ENCODE data around the gene ZNF639. TPM values are rescaled to one million over a fixed set of nuclear protein-coding genes. Genes with fewer than 3 reads are reported as not detected.
"Not testable (repeated sequence)": the region's sequence is repeated elsewhere in the genome, so short reads cannot be mapped to it uniquely, and the experiment has no call there.

The ZNF639 gene, protein sequence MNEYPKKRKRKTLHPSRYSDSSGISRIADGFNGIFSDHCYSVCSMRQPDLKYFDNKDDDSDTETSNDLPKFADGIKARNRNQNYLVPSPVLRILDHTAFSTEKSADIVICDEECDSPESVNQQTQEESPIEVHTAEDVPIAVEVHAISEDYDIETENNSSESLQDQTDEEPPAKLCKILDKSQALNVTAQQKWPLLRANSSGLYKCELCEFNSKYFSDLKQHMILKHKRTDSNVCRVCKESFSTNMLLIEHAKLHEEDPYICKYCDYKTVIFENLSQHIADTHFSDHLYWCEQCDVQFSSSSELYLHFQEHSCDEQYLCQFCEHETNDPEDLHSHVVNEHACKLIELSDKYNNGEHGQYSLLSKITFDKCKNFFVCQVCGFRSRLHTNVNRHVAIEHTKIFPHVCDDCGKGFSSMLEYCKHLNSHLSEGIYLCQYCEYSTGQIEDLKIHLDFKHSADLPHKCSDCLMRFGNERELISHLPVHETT
- total RNA-seq (10 to 100 TPM; 18.0 to 66.1 (median 37.3) TPM), polyA plus RNA-seq (10 to 100 TPM; 15.7 to 29.2 (median 17.1) TPM)
- long read RNA-seq, donor 1, partial matches to known transcripts: 0 of 5 reads
- long read RNA-seq, donor 1, other reads (novel, unspliced or antisense): 0 of 5 reads
- long read RNA-seq, donor 2, partial matches to known transcripts: 0 of 5 reads
- long read RNA-seq, donor 2, other reads (novel, unspliced or antisense): 0 of 5 reads
- long read RNA-seq, donor 3, partial matches to known transcripts: 6 of 10 reads
- long read RNA-seq, donor 3, other reads (novel, unspliced or antisense): 0 of 10 reads
- long read RNA-seq, donor 4, partial matches to known transcripts: 0 of 1 reads
- long read RNA-seq, donor 4, other reads (novel, unspliced or antisense): 0 of 1 reads
- long read RNA-seq, donor 5, transcript ZNF639-207 (7 exons, 1,228 nt): major isoform, 6 of 10 reads
- long read RNA-seq, donor 5, partial matches to known transcripts: 0 of 10 reads
- long read RNA-seq, donor 5, other reads (novel, unspliced or antisense): 0 of 10 reads
- long read RNA-seq, donor 6: 0 reads
- long read RNA-seq, donor 7, transcript ZNF639-209 (6 exons, 2,033 nt): minor isoform, 5 of 15 reads
- long read RNA-seq, donor 7, transcript ZNF639-207 (7 exons, 1,228 nt): major isoform, 6 of 15 reads
- long read RNA-seq, donor 7, partial matches to known transcripts: 0 of 15 reads
- long read RNA-seq, donor 7, other reads (novel, unspliced or antisense): 0 of 15 reads
- long read RNA-seq, donor 8, transcript ZNF639-207 (7 exons, 1,228 nt): major isoform, 6 of 10 reads
- long read RNA-seq, donor 8, partial matches to known transcripts: 0 of 10 reads
- long read RNA-seq, donor 8, other reads (novel, unspliced or antisense): 0 of 10 reads
- long read RNA-seq, donor 9, partial matches to known transcripts: 0 of 8 reads
- long read RNA-seq, donor 9, other reads (novel, unspliced or antisense): 0 of 8 reads
- long read RNA-seq, donor 10, partial matches to known transcripts: 0 of 3 reads
- long read RNA-seq, donor 10, other reads (novel, unspliced or antisense): 0 of 3 reads

GRCh38 chr3:179322286-179323196 is at the start of gene ZNF639:
Gene ZNF639 (plus strand): TSS chr3:179323031. CDS start chr3:179328294, 5,263 bp downstream.
- H3K4me1 ChIP-seq: peaks cover 16 to 50% (median 40%) of the 10 kb centered on the region in 4 donors
- H3K4me3 ChIP-seq: peak within 1 kb of the TSS; percentile 64 to 95 (median 79)
- 0 to 3% (median 1%) methylated on average over 13 to 72 of the region's 75 CpGs for WGBS, 5 donors
- intact Hi-C loops (cut with DNase I; ENCODE audit: low total_unique reads): no loop called here
- peak within 1 kb of the TSS; percentile 84 to 97 (median 95) for H3K27ac ChIP-seq
- no peaks in the 10 kb centered on the region for H3K9me3 ChIP-seq
- TF ChIP-seq CTCF (IDR thresholded peaks at IDR 0.05) (peak in 5 of 7 experiments; percentile 41 to 95 (median 82)), POLR2A (IDR thresholded peaks at IDR 0.05) (no peak), POLR2AphosphoS5 (IDR thresholded peaks at IDR 0.05) (peak; percentile 65 to 88 (median 86)), EP300 (IDR thresholded peaks at IDR 0.05) (no peak)
- H3K36me3 ChIP-seq: peaks cover 0 to 20% (median 11%) of the 10 kb centered on the region in 4 donors
- peak; percentile 77 to 97 for DNase-seq
- H3K27me3 ChIP-seq: no peaks in the 10 kb centered on the region

DNA sequence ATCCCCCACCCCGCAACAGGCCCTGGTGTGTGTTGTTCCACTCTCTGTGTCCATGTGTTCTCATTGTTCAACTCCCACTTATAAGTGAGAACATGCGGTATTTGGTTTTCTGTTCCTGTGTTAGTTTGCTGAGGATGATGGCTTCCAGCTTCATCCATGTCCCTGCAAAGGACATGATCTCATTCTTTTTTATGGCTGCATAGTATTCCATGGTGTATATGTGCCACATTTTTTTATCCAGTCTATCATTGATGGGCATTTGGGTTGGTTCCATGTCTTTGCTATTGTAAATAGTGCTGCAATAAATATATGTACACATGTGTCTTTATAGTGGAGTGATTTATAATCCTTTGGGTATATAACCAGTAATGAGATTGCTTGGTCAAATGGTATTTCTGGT is 48.4 kb upstream of the ZNF639 start:
- H3K27me3 ChIP-seq; intact Hi-C loops (cut with DNase I; ENCODE audit: low total_unique reads); H3K9me3 ChIP-seq; H3K4me1 ChIP-seq; DNase-seq; H3K36me3 ChIP-seq; H3K4me3 ChIP-seq; H3K27ac ChIP-seq: not testable (repeated sequence)
- WGBS, 5 donors: 80 to 98% (median 95%) methylated on average over 2 of the region's 2 CpGs

DNA sequence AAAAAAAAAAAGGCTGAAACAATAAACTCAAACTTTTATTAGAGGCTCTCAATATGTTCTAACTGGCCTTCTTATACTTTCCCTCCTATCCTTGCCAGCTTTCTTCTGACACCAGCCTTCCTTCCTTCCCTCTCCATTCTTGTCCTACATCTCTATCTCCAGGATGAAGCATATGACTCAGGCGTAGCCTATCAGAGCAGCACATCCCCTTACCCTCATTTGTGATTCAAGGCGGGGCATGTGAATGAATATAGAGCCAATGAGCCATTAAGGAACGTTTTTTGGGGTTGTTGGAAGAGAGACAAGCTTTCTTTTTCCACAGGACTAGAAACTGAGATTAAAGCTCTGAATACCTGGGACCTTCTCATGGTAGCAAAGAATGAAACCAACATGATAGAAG is 46.8 kb upstream of the ZNF639 start:
- WGBS, 5 donors: 60 to 76% (median 67%) methylated on average over 3 of the region's 3 CpGs
- no peaks in the 10 kb centered on the region for H3K36me3 ChIP-seq
- intact Hi-C loops (cut with DNase I; ENCODE audit: low total_unique reads): no loop called here

More for the DNA sequence above, 46.8 kb upstream of the ZNF639 start:
- DNase-seq: no peak
- Histone ChIP-seq H3K4me1 (no peaks in the 10 kb centered on the region), H3K9me3 (no peaks in the 10 kb centered on the region), H3K27me3 (peaks cover 0 to 5% (median 0%) of the 10 kb centered on the region in 3 donors), H3K27ac (no peak overlapping the region), H3K4me3 (no peak overlapping the region)
- TF ChIP-seq POLR2A (IDR thresholded peaks at IDR 0.05) (no peak), EP300 (IDR thresholded peaks at IDR 0.05) (no peak), POLR2AphosphoS5 (IDR thresholded peaks at IDR 0.05) (no peak), CTCF (IDR thresholded peaks at IDR 0.05) (no peak)
